ENCODE data around the gene GPSM1.
"Not testable (repeated sequence)": the region's sequence is repeated elsewhere in the genome, so short reads cannot be mapped to it uniquely, and the experiment has no call there.

GPSM1 gene

DNA sequence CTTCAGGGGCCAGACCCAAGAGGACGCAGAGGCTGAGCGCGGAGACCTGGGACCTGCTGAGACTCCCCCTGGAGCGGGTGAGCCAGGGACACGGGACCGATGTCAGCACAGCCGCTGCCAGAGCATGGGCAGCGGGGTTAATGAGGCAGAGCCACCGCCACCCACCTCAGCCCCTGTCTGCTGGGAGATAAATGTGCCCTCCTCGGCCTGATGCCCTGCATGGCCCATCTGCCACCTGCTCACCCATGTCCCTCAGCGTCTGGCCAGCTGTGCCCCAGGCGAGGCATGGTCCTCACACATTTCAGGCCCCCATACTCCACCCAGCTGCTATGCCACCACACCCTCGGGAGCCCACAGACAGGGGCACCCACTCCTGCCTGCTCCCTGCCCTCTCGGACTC, 21.4 kb downstream of the GPSM1 start:
- TF ChIP-seq CTCF (IDR thresholded peaks at IDR 0.05) (no peak), ZFX (IDR thresholded peaks at IDR 0.05; ENCODE audit: borderline replicate concordance) (no peak)
- H3K27ac ChIP-seq, result no peak overlapping the region

DNA sequence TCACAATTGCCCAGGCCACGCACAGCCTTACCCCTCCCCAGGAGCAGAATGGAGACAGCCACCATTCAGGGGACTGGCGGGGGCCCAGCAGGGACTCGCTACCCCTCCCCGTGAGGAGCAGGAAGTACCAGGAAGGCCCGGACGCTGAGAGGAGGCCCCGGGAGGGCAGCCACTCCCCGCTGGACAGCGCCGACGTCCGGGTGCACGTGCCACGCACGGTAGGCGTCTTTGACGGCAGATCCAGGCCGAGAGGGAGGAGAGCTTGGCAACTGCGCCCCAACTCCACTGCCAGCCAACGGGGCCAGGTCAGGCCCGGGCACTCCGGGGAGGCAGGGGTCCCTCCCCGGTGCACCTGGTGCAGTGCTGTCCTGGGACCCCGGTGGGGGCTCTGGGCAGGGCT, 22.2 kb downstream of the GPSM1 start:
- TF ChIP-seq ZFX (IDR thresholded peaks at IDR 0.05; ENCODE audit: borderline replicate concordance), result no peak
- no peak overlapping the region for H3K27ac ChIP-seq

GRCh38 chr9:136351252-136351800, 24.0 kb downstream of the GPSM1 start:
- TF ChIP-seq CTCF (IDR thresholded peaks at IDR 0.05) (no peak), ZFX (IDR thresholded peaks at IDR 0.05; ENCODE audit: borderline replicate concordance) (no peak)
- H3K27ac ChIP-seq, result no peak overlapping the region

DNA sequence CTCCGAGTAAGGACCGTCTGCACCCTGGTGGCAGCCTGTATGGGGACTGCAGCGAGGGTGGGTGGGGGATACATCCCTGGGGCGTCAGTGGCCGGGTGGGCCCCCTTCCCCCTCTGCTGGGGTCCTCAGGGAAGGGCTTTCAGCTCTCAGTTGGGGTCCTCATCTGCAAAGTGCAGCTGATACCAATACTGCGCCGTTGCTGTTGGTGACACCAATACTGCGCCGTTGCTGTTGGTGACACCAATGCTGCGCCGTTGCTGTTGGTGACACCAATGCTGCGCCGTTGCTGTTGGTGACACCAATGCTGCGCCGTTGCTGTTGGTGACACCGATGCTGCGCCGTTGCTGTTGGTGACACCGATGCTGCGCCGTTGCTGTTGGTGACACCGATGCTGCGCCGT, 24.5 kb downstream of the GPSM1 start:
- H3K27ac ChIP-seq, result not testable (repeated sequence)

DNA sequence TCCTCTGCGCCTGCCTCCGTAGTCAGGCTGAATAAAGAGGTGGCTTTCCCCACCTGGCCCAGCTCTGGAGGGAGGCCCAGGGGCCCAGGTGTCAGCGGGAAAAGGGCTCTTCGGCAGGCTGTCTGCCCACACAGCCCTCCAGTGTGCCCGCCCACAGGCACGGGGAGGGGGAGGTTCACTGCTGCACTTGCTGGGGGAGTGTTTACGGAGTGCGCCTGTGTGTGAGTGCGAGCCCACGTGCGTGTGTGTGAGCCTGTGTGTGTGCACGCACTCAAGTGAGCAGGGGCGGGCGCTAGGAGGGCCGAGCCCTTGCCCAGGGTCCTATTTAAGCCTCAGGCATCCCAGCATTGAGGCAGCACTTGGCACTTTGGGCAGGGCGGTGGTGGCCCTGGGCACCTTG, 25.3 kb downstream of the GPSM1 start:
- H3K27ac ChIP-seq, result no peak overlapping the region
- TF ChIP-seq CTCF (IDR thresholded peaks at IDR 0.05) (no peak), ZFX (IDR thresholded peaks at IDR 0.05; ENCODE audit: borderline replicate concordance) (no peak)

- no peak overlapping the region for H3K27ac ChIP-seq
- TF ChIP-seq ZFX (IDR thresholded peaks at IDR 0.05; ENCODE audit: borderline replicate concordance), result no peak
- TF ChIP-seq CTCF (IDR thresholded peaks at IDR 0.05), result no peak
These were observed 25.7 kb downstream of the GPSM1 start for GRCh38 chr9:136353088-136353487.

DNA sequence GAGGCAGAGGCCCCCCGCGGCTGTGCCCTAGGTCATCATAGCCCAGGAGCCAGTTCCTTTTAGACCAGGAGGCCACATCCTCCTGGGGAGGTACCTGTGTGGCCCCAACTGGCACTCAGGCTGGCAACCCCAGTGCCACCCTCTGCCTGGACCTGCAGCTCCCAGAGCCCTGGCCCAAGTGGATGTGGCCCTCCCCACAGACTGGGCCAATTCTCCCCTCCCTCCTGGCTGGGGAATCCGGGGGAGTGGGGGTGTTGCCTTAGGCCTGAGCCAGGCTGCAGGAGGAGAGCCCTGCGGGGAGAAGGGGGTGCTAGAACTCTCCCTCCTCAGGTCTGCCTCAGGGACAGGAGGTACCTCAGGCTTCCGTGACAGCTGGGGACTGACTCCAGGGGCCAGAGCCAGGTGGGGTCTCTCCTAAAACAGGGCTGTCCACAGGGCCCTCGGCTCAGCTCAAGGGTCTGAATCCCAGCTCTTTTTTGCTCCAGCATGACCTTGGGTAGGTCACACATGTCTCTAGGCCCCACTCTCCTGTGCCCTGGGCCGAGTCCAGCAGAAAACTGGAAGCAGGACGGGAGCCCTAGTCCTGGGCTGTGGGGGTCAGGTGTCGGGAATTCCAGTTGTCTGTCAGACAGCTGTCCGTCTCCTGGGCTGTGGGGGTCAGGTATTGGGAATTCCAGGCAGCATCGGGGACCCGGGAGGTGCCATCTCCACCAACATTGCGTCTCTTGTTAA, 26.6 kb downstream of the GPSM1 start:
- no peak for TF ChIP-seq ZFX (IDR thresholded peaks at IDR 0.05; ENCODE audit: borderline replicate concordance)
- TF ChIP-seq CTCF (IDR thresholded peaks at IDR 0.05), result no peak

DNA sequence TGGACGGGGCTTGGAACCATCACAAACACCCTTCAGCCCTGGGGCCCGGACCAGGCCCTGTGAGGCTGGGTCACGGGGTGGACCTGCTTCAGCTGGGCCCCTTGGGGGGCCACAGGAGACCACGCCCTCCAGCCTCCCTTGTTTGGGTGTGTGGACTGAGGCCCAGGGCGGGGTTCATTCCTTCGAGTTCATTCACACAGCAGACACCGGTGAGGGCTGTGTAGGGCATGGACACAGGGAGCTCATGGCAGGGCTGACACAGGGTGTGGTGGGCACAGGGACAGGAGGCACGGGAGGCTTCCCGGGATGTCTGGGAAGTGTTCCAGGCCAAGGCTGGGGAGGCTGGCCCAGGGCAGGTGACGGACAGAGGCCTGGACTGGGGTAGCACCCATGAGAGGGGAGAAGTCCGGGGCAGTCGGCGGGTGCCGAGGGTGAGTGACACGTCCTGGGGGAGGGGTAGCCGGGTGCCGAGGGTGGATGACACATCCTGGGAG, 27.3 kb downstream of the GPSM1 start:
- TF ChIP-seq ZFX (IDR thresholded peaks at IDR 0.05; ENCODE audit: borderline replicate concordance) (no peak), CTCF (IDR thresholded peaks at IDR 0.05) (no peak)
- no peak overlapping the region for H3K27ac ChIP-seq

More for the DNA sequence above, 26.6 kb downstream of the GPSM1 start:
- no peak overlapping the region for H3K27ac ChIP-seq

All from 22Rv1 (cell line).